ENCODE data around the gene TMEM31. TPM values are rescaled to one million over a fixed set of nuclear protein-coding genes. Genes with fewer than 3 reads are reported as not detected.
"Not testable (repeated sequence)": the region's sequence is repeated elsewhere in the genome, so short reads cannot be mapped to it uniquely, and the experiment has no call there.

The TMEM31 gene
- total and polyA plus RNA-seq, 10 donors, result 0.14 to 0.22 TPM; not detected in 8

DNA sequence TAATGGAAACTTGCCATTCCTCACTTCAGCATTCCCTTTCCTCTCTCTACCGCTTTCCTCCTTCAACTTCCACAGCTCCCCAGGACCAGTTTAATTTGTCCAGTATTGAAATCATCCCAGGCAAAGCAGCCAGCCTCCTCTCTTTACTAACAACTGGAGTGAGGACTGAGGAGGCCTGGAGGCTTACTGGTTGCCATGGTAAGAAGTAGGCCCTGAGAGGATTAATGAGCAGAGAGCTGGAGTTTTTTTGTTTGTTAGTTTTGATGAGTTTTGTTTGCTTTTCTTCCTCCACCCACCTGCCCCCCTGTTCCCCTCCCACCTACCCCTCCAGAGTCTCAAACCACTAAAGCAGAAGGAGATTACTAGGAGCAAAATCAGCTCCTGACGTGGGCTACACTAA, 36.5 kb downstream of the TMEM31 start:
- DNase-seq, result no peak
- no peak overlapping the region for H3K4me3 ChIP-seq

DNA sequence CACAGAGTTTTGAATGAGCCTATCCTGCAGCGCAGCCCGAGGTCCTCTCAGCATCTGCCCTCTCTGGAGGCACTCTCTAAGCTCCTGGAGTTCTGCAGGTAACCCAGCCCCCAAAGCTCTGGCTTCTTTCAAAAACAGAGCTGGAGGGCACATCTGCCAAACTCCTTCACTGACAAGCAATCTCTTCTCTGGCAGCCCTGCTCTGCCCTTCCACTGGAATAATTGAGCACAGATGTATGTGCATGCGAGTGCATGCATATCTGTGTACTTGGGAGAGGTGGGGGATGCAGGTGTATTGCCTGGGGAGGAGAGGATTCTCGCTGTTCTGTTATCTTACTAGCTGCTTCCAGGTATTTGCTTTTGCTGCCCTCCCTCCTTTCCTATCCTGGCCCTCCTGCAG, 43.7 kb downstream of the TMEM31 start:
- intact Hi-C loops (cut with DNase I; ENCODE audit: low total_unique reads), result no loop called here
- no peak overlapping the region for H3K27ac ChIP-seq
- no peak overlapping the region for H3K4me3 ChIP-seq
- no peaks in the 10 kb centered on the region for H3K36me3 ChIP-seq
- H3K9me3 ChIP-seq, result peaks cover 0 to 13% (median 0%) of the 10 kb centered on the region in 8 donors
- H3K27me3 ChIP-seq (replicated peaks in 1 of 7), result no peaks in the 10 kb centered on the region
- no peak for DNase-seq
- H3K4me1 ChIP-seq, result no peaks in the 10 kb centered on the region
- 68 to 87% (median 78%) methylated on average over 2 to 4 of the region's 4 CpGs for WGBS, 5 donors
- TF ChIP-seq POLR2A (IDR thresholded peaks at IDR 0.05) (no peak), POLR2AphosphoS5 (IDR thresholded peaks at IDR 0.05) (no peak)
- TF ChIP-seq, protein P1, sequence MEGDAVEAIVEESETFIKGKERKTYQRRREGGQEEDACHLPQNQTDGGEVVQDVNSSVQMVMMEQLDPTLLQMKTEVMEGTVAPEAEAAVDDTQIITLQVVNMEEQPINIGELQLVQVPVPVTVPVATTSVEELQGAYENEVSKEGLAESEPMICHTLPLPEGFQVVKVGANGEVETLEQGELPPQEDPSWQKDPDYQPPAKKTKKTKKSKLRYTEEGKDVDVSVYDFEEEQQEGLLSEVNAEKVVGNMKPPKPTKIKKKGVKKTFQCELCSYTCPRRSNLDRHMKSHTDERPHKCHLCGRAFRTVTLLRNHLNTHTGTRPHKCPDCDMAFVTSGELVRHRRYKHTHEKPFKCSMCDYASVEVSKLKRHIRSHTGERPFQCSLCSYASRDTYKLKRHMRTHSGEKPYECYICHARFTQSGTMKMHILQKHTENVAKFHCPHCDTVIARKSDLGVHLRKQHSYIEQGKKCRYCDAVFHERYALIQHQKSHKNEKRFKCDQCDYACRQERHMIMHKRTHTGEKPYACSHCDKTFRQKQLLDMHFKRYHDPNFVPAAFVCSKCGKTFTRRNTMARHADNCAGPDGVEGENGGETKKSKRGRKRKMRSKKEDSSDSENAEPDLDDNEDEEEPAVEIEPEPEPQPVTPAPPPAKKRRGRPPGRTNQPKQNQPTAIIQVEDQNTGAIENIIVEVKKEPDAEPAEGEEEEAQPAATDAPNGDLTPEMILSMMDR (IDR thresholded peaks at IDR 0.05 in 8 of 11, conservative IDR thresholded peaks at IDR 0.05 in 3 of 11), result no peak

More for the DNA sequence above, 36.5 kb downstream of the TMEM31 start:
- H3K4me1 ChIP-seq, result no peaks in the 10 kb centered on the region
- H3K36me3 ChIP-seq, result no peaks in the 10 kb centered on the region
- TF ChIP-seq, protein P1 (IDR thresholded peaks at IDR 0.05 in 8 of 11, conservative IDR thresholded peaks at IDR 0.05 in 3 of 11), result no peak
- TF ChIP-seq POLR2AphosphoS5 (IDR thresholded peaks at IDR 0.05) (no peak), POLR2A (IDR thresholded peaks at IDR 0.05) (no peak)
- no peak overlapping the region for H3K27ac ChIP-seq
- H3K9me3 ChIP-seq, result no peaks in the 10 kb centered on the region
- H3K27me3 ChIP-seq (replicated peaks in 1 of 7), result peaks cover 0 to 9% (median 0%) of the 10 kb centered on the region in 7 donors
- 72 to 92% (median 81%) methylated on average over 1 to 2 of the region's 2 CpGs for WGBS, 5 donors
- intact Hi-C loops (cut with DNase I; ENCODE audit: low total_unique reads), result no loop called here

DNA sequence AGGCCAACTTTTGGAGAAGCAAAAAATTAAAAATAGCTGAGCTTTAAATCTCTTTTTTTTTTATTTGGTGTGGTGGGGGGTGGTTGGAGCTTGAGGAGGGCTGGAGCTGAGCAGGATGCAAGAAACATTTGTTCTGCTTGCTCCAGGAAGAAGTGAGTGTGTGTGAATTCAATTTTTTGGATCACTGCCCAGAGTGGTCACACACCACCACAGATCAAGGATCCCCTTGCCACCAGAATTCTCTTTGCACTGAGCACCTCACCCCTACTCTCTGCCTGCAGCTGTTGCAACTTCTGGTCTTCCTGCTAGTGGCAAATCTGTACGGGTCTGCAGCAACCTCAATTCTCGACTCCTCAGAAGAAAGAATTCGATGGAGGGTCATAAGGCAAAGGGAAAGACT, 46.0 kb downstream of the TMEM31 start:
- WGBS, 5 donors, result 10 to 42% (median 19%) methylated on average over 3 of the region's 3 CpGs
- Histone ChIP-seq H3K9me3 (peaks cover 0 to 14% (median 0%) of the 10 kb centered on the region in 8 donors), H3K36me3 (no peaks in the 10 kb centered on the region), H3K4me3 (no peak overlapping the region), H3K27ac (no peak overlapping the region), H3K27me3 (replicated peaks in 1 of 7) (no peaks in the 10 kb centered on the region), H3K4me1 (no peaks in the 10 kb centered on the region)
- intact Hi-C loops (cut with DNase I; ENCODE audit: low total_unique reads), result no loop called here
- no peak for DNase-seq
- TF ChIP-seq, protein P1 (IDR thresholded peaks at IDR 0.05 in 8 of 11, conservative IDR thresholded peaks at IDR 0.05 in 3 of 11), result no peak
- TF ChIP-seq POLR2AphosphoS5 (IDR thresholded peaks at IDR 0.05) (no peak), POLR2A (IDR thresholded peaks at IDR 0.05) (no peak)

DNA sequence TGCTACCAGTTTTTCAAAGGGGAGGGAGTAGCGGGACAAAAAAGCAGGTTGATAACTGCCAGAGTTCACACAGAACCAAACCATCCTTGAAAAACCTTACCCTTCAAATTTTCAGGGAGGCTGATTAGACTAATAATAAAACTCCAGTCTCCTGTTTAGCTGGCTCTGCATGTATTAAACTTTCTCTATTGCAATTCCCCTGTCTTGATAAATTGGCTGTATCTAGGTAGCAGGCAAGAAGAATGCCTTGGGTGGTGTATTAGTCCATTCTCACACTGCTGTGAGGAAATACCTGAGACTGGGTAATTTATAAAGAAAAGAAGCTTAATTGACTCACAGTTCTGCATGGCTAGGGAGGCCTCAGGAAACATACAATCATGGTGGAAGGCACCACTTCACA, 47.8 kb downstream of the TMEM31 start:
- 97 to 100% (median 100%) methylated on average over 1 of the region's 1 CpG for WGBS, 5 donors
- peaks cover 0 to 14% (median 0%) of the 10 kb centered on the region in 8 donors for H3K9me3 ChIP-seq
- H3K36me3 ChIP-seq, result no peaks in the 10 kb centered on the region
- DNase-seq, result no peak
- H3K4me3 ChIP-seq, result no peak overlapping the region
- no peaks in the 10 kb centered on the region for H3K4me1 ChIP-seq
- H3K27ac ChIP-seq, result no peak overlapping the region
- no peaks in the 10 kb centered on the region for H3K27me3 ChIP-seq (replicated peaks in 1 of 7)
- TF ChIP-seq POLR2AphosphoS5 (IDR thresholded peaks at IDR 0.05) (no peak), POLR2A (IDR thresholded peaks at IDR 0.05) (no peak)
- TF ChIP-seq, protein P1 (IDR thresholded peaks at IDR 0.05 in 8 of 11, conservative IDR thresholded peaks at IDR 0.05 in 3 of 11), result no peak
- intact Hi-C loops (cut with DNase I; ENCODE audit: low total_unique reads), result no loop called here

DNA sequence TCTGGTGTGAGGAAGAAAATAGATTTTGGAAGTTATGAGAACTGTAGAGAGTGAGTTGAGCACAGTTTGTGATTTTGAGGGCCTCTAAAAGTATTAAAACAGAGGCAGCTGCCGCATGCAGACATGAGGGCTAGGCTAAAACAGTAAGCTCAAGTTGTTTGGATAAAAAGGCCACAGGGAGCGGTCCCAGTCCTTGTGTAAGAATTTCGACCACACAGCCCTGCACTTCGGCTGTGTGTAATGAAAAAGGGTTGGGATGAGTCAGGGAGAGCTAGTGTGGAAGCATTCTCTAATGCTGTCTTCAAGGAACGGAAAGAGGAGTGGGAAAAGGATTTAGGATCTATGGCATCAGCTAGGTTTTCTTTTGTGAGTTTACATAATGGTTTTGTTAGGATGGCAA, 52.8 kb downstream of the TMEM31 start:
- H3K4me1 ChIP-seq; H3K36me3 ChIP-seq; DNase-seq; H3K4me3 ChIP-seq; intact Hi-C loops (cut with DNase I; ENCODE audit: low total_unique reads); H3K27ac ChIP-seq; H3K27me3 ChIP-seq (replicated peaks in 1 of 7): not testable (repeated sequence)
- 69 to 88% (median 85%) methylated on average over 5 of the region's 5 CpGs for WGBS, 5 donors
- peaks cover 0 to 11% (median 0%) of the 10 kb centered on the region in 8 donors for H3K9me3 ChIP-seq

Data from spleen (tissue), 11 donors.